A549 (cell line): ENCODE results near the gene GSTCD. TPM values are rescaled to one million over a fixed set of nuclear protein-coding genes. Genes with fewer than 3 reads are reported as not detected.
"Not testable (repeated sequence)": the region's sequence is repeated elsewhere in the genome, so short reads cannot be mapped to it uniquely, and the experiment has no call there.

ENCODE experiments used
- ATAC-seq, 2 experiments: fragments of 200-7000 bp in 1 of 2; fragments of >200 bp in 1 of 2; cut with Nextera tagmentation in 1 of 2; cut with Tn5 transposase in 1 of 2; 3 replicates each; pipeline versions ENCODE4 v1.8.0 to v1.9.1; 2018 to 2020; ENCODE audit warnings: mild to moderate bottlenecking in 1 of 2, moderate library complexity in 1 of 2
- CTCF ChIA-PET: fragments of 300-600 bp; sonication (Branson Sonifier 250); formaldehyde crosslinking; extraction: SDS; loops from one replicate; lab custom pipeline; 2021; ENCODE audit warnings: antibody characterized with exemption, inconsistent platforms; lab: Yijun Ruan, JAX
- POLR2A ChIA-PET: fragments of 350-600 bp; formaldehyde crosslinking; extraction: SDS; loops from one replicate; lab custom pipeline; 2021; ENCODE audit warnings: antibody characterized with exemption, inconsistent platforms; lab: Yijun Ruan, JAX
- DNase-seq, 2 experiments: peaks; one replicate each; pipeline versions ENCODE4 v3.0.0 to v3.0.0-alpha.2; 2011 to 2016; ENCODE audit warnings: low read depth in 1 of 2, low spot score in 1 of 2
- FAIRE-seq: peaks from 2 replicates; lab custom pipeline; 2011; peaks lifted over from hg19 to GRCh38; lab: Jason Lieb, UNC
- H3K27ac ChIP-seq, 2 experiments: fragments of >200 bp; sonication (Bioruptor Twin); formaldehyde crosslinking; 3 replicates each; pipeline ENCODE4 v1.5.1; 2016 to 2017
- H3K4me1 ChIP-seq: fragments of >200 bp; sonication (Bioruptor Twin); formaldehyde crosslinking; 3 replicates; pipeline ENCODE4 v1.6.1; 2016
- H3K4me2 ChIP-seq: fragments of >200 bp; sonication (Bioruptor Twin); formaldehyde crosslinking; 3 replicates; pipeline ENCODE4 v1.6.1; 2016
- H3K4me3 ChIP-seq: fragments of >200 bp; sonication (Bioruptor Twin); formaldehyde crosslinking; 3 replicates; pipeline ENCODE4 v1.5.1; 2016
- H3K9me3 ChIP-seq: fragments of >200 bp; sonication (Bioruptor Twin); formaldehyde crosslinking; 3 replicates; pipeline ENCODE4 v1.6.1; 2016
- BHLHE40 ChIP-seq: IDR thresholded peaks from 2 replicates; pipeline ENCODE4 v1.6.1; 2012; ENCODE audit warnings: low read depth, low read length, inconsistent platforms
- CEBPB ChIP-seq, 2 experiments: fragments of >200 bp in 1 of 2; sonication (Bioruptor Twin) in 1 of 2; formaldehyde crosslinking in 1 of 2; IDR thresholded peaks; 2 replicates each; pipeline ENCODE4 v1.6.1; 2012 to 2016
- EHF ChIP-seq: fragments of 250-450 bp; sonication (Bioruptor Pico); IDR thresholded peaks from 2 replicates; pipeline ENCODE4 v1.5.0; 2020; ENCODE audit warnings: mild to moderate bottlenecking
- EHMT2 ChIP-seq: fragments of 200-600 bp; sonication (generic); IDR thresholded peaks from 2 replicates; pipeline ENCODE4 v1.6.1; 2016; ENCODE audit warnings: antibody characterized with exemption, low read depth, mild to moderate bottlenecking, moderate library complexity
- EP300 ChIP-seq, 2 experiments: fragments of >200 bp; sonication (Bioruptor Twin); formaldehyde crosslinking; IDR thresholded peaks; 2 replicates in 1 of 2; 3 replicates in 1 of 2; pipeline ENCODE4 v1.6.1; 2016 to 2017
- FOSB ChIP-seq: fragments of 250-450 bp; sonication (Bioruptor Pico); IDR thresholded peaks from 2 replicates; pipeline ENCODE4 v1.5.0; 2020; ENCODE audit warnings: mild to moderate bottlenecking, moderate library complexity
- FOSL2 ChIP-seq, 2 experiments: fragments of 450-650 bp in 1 of 2; fragments of >200 bp in 1 of 2; sonication (Bioruptor Twin) in 1 of 2; formaldehyde crosslinking; IDR thresholded peaks; 2 replicates each; pipeline versions ENCODE4 v1.5.0 to v1.6.1; 2016 to 2020; ENCODE audit warnings: mild to moderate bottlenecking in 1 of 2, moderate library complexity in 1 of 2
- FOXS1 ChIP-seq: fragments of 250-450 bp; sonication (Bioruptor Pico); IDR thresholded peaks from 2 replicates; pipeline ENCODE4 v1.5.0; 2020; ENCODE audit warnings: mild to moderate bottlenecking, moderate library complexity
- GATA3 ChIP-seq: IDR thresholded peaks from 2 replicates; pipeline ENCODE4 v1.6.1; 2012; ENCODE audit warnings: borderline replicate concordance
- HDAC2 ChIP-seq: fragments of 200-600 bp; sonication (generic); IDR thresholded peaks from 2 replicates; pipeline ENCODE4 v1.6.1; 2016
- HEYL ChIP-seq: fragments of 250-450 bp; sonication (Bioruptor Pico); IDR thresholded peaks from 2 replicates; pipeline ENCODE4 v1.8.0; 2021; ENCODE audit warnings: mild to moderate bottlenecking, moderate library complexity
- HMGXB4 ChIP-seq: fragments of 250-450 bp; sonication (Bioruptor Pico); IDR thresholded peaks from 2 replicates; pipeline ENCODE4 v1.5.0; 2021; ENCODE audit warnings: mild to moderate bottlenecking, moderate library complexity, borderline replicate concordance
- MAX ChIP-seq: IDR thresholded peaks from 2 replicates; pipeline ENCODE4 v1.6.1; 2012
- MAZ ChIP-seq: fragments of 150-350 bp; IDR thresholded peaks from 2 replicates; pipeline ENCODE4 v1.6.1; 2014; ENCODE audit warnings: antibody characterized with exemption, low read depth, low read length, borderline replicate concordance
- POLR2A ChIP-seq: IDR thresholded peaks from 2 replicates; pipeline ENCODE4 v1.6.1; 2012; ENCODE audit warnings: mild to moderate bottlenecking, low read length
- RCOR1 ChIP-seq: fragments of 150-350 bp; IDR thresholded peaks from 2 replicates; pipeline ENCODE4 v1.6.1; 2014; ENCODE audit warnings: antibody characterized with exemption, low read length, low read depth
- REST ChIP-seq: fragments of 200-600 bp; sonication (generic); IDR thresholded peaks from 2 replicates; pipeline ENCODE4 v1.6.1; 2016; ENCODE audit warnings: antibody characterized with exemption, mild to moderate bottlenecking, moderate library complexity
- RFX5 ChIP-seq: fragments of 450-650 bp; IDR thresholded peaks from 2 replicates; pipeline ENCODE4 v1.7.1; 2014; ENCODE audit warnings: antibody characterized with exemption, mild to moderate bottlenecking, moderate library complexity
- SMC3 ChIP-seq: fragments of >200 bp; sonication (Bioruptor Twin); formaldehyde crosslinking; IDR thresholded peaks from 3 replicates; pipeline ENCODE4 v1.6.1; 2018; ENCODE audit warnings: inconsistent platforms
- SREBF2 ChIP-seq: fragments of 450-650 bp; IDR thresholded peaks from 2 replicates; pipeline ENCODE4 v1.6.1; 2014; ENCODE audit warnings: mild to moderate bottlenecking, moderate library complexity
- USF2 ChIP-seq: fragments of 450-650 bp; IDR thresholded peaks from 2 replicates; pipeline ENCODE4 v1.6.1; 2014; ENCODE audit warnings: antibody characterized with exemption
- ZNF302 ChIP-seq: fragments of 250-450 bp; sonication (Bioruptor Pico); IDR thresholded peaks from 2 replicates; pipeline ENCODE4 v1.9.0; 2021; ENCODE audit warnings: inconsistent platforms, mild to moderate bottlenecking, moderate library complexity
- WGBS: methylation state at CpG from one replicate; pipeline ENCODE4 v1.1.6; 2017; ENCODE audit errors: missing lambda C conversion rate; 5-methylcytosine and 5-hydroxymethylcytosine counted together
- polyA plus RNA-seq, 4 experiments: library from polyadenylated mRNA; depleted of rRNA in 3 of 4; stranded (reverse); fragments of >200 nt; fragmentation: RNase III in 1 of 4; extraction: RNeasy Plus Mini Kit Qiagen cat#74134 plus additional on column Dnase treatment in 1 of 4; gene quantifications; 2 replicates in 3 of 4; 3 replicates in 1 of 4; pipeline ENCODE4 v1.2.3, GENCODE V29; 2011 to 2017

Gene GSTCD
- polyA plus RNA-seq, 2 of the 4 experiments (the other 2 are of a cell fraction), result 10.0 to 28.7 TPM

GRCh38 chr4:105686571-105686970, 22.0 kb upstream of the GSTCD start:
- FAIRE-seq, result no peak
- POLR2A ChIA-PET, result no interaction called here

GRCh38 chr4:105694812-105695211, 13.8 kb upstream of the GSTCD start:
- FAIRE-seq, H3K9me3 ChIP-seq, DNase-seq, H3K4me2 ChIP-seq, ATAC-seq, POLR2A ChIA-PET, H3K4me3 ChIP-seq, H3K27ac ChIP-seq, H3K4me1 ChIP-seq, CTCF ChIA-PET: not testable (repeated sequence)
- 98% methylated on average over 5 of the region's 5 CpGs for WGBS

More at GRCh38 chr4:105686571-105686970, 22.0 kb upstream of the GSTCD start:
- CTCF ChIA-PET, result no interaction called here
- Histone ChIP-seq H3K4me1 (no peaks in the 10 kb centered on the region), H3K27ac (no peak overlapping the region), H3K4me2 (no peak overlapping the region), H3K9me3 (no peaks in the 10 kb centered on the region), H3K4me3 (no peak overlapping the region)
- WGBS, result 90% methylated on average over 2 of the region's 2 CpGs
- TF ChIP-seq MAZ (no peak), RFX5 (no peak), FOSL2 (IDR thresholded peaks at IDR 0.05) (no peak), FOSL2 (CRISPR knock-in tag; IDR thresholded peaks at IDR 0.05) (no peak), SREBF2 (no peak), MAX (no peak), USF2 (no peak), EHF (no peak), REST (no peak), BHLHE40 (no peak), EP300 (IDR thresholded peaks at IDR 0.05) (no peak), ZNF302 (CRISPR knock-in tag) (no peak), HDAC2 (no peak), HEYL (no peak), FOSB (no peak), SMC3 (no peak), RCOR1 (no peak), CEBPB (IDR thresholded peaks at IDR 0.05) (no peak)
- DNase-seq (no peak), ATAC-seq (no peak)

GRCh38 chr4:105695832-105696231, 12.8 kb upstream of the GSTCD start:
- 91% methylated on average over 8 of the region's 8 CpGs for WGBS
- not testable (repeated sequence) for ATAC-seq, FAIRE-seq

GRCh38 chr4:105698607-105699006, 10.0 kb upstream of the GSTCD start:
- POLR2A ChIA-PET, result no interaction called here
- no peak for FAIRE-seq
- WGBS, result 82% methylated on average over 2 of the region's 2 CpGs
- TF ChIP-seq MAZ (no peak), FOXS1 (CRISPR knock-in tag) (no peak), EHMT2 (no peak), REST (no peak), HMGXB4 (no peak), POLR2A (no peak), HDAC2 (no peak), GATA3 (no peak)

More at GRCh38 chr4:105695832-105696231, 12.8 kb upstream of the GSTCD start:
- POLR2A ChIA-PET, H3K4me3 ChIP-seq, H3K4me2 ChIP-seq, DNase-seq, H3K4me1 ChIP-seq, CTCF ChIA-PET, H3K9me3 ChIP-seq, H3K27ac ChIP-seq: not testable (repeated sequence)

More at GRCh38 chr4:105698607-105699006, 10.0 kb upstream of the GSTCD start:
- no peak overlapping the region for H3K4me3 ChIP-seq
- ATAC-seq, result no peak
- no peaks in the 10 kb centered on the region for H3K9me3 ChIP-seq
- H3K4me2 ChIP-seq, result no peak overlapping the region
- H3K4me1 ChIP-seq, result no peaks in the 10 kb centered on the region
- H3K27ac ChIP-seq, result no peak overlapping the region
- CTCF ChIA-PET, result interaction anchor here (1.2 to 1.6 kb wide), 2 partner anchors 17 to 178 kb away, joined by 3 to 5 read pairs; no protein-coding TSS in a partner anchor
- no peak for DNase-seq
